CD4-positive, CD25-positive, alpha-beta regulatory T cell (primary cell): ENCODE data around the gene R3HDM2. TPM values are rescaled to one million over a fixed set of nuclear protein-coding genes. Genes with fewer than 3 reads are reported as not detected.
"Not testable (repeated sequence)": the region's sequence is repeated elsewhere in the genome, so short reads cannot be mapped to it uniquely, and the experiment has no call there.

ENCODE experiments used
- ATAC-seq, 2 donors: fragments of 150-1000 bp; cut with Tn5 transposase; one replicate each; pipeline ENCODE4 v1.10.0; 2021; ENCODE audit warnings: low read depth in 2 of 2, moderate number of reproducible peaks in 2 of 2, moderate library complexity in 1 of 2
- DNase-seq, 3 donors: peaks; one replicate each; pipeline versions ENCODE4 v3.0.0 to v3.0.0-alpha.2; 2012 to 2022; ENCODE audit warnings: mixed read lengths in 1 of 3
- H3K27ac ChIP-seq: one replicate; pipeline ENCODE4 v1.7.0; 2013; ENCODE audit warnings: mild to moderate bottlenecking, low read length; ENCODE audit not compliant: insufficient read depth, poor library complexity, severe bottlenecking
- H3K27me3 ChIP-seq: one replicate; pipeline ENCODE4 v1.7.0; 2013; ENCODE audit warnings: low read length; ENCODE audit not compliant: control insufficient read depth, insufficient read depth
- H3K36me3 ChIP-seq: one replicate; pipeline ENCODE4 v1.7.0; 2013; ENCODE audit warnings: mild to moderate bottlenecking, low read length, moderate library complexity; ENCODE audit not compliant: control insufficient read depth, insufficient read depth
- H3K4me1 ChIP-seq: 2 replicates; pipeline ENCODE4 v1.7.0; 2013; ENCODE audit warnings: mild to moderate bottlenecking, low read length; ENCODE audit not compliant: insufficient read depth, control insufficient read depth, poor library complexity, severe bottlenecking
- H3K4me3 ChIP-seq: one replicate; pipeline ENCODE4 v1.7.0; 2013; ENCODE audit warnings: low read depth, mild to moderate bottlenecking, low read length, moderate library complexity
- H3K9me3 ChIP-seq, 2 experiments: 1 replicate in 1 of 2; 2 replicates in 1 of 2; pipeline ENCODE4 v1.7.0; 2013; ENCODE audit warnings: low read length in 2 of 2, mild to moderate bottlenecking in 1 of 2, moderate library complexity in 1 of 2; ENCODE audit not compliant: control insufficient read depth in 2 of 2
- H3K27ac Mint-ChIP-seq, 3 donors: one replicate each; pipeline ENCODE4 v1.8.0; 2020 to 2022; ENCODE audit warnings: mild to moderate bottlenecking in 3 of 3, mixed read lengths in 3 of 3, moderate library complexity in 2 of 3
- H3K27me3 Mint-ChIP-seq: one replicate; pipeline ENCODE4 v1.8.0; 2022; ENCODE audit warnings: mild to moderate bottlenecking, mixed read lengths
- H3K36me3 Mint-ChIP-seq: one replicate; pipeline ENCODE4 v1.8.0; 2020; ENCODE audit warnings: mixed read lengths
- H3K4me1 Mint-ChIP-seq, 4 donors: one replicate each; pipeline ENCODE4 v1.8.0; 2020 to 2022; ENCODE audit warnings: mixed read lengths in 4 of 4, mild to moderate bottlenecking in 1 of 4
- H3K4me3 Mint-ChIP-seq, 4 donors: one replicate each; pipeline ENCODE4 v1.8.0; 2020 to 2022; ENCODE audit warnings: mild to moderate bottlenecking in 4 of 4, mixed read lengths in 4 of 4, moderate library complexity in 3 of 4
- H3K9me3 Mint-ChIP-seq, 7 donors: one replicate each; pipeline ENCODE4 v1.8.0; 2020 to 2022; ENCODE audit warnings: mixed read lengths in 7 of 7, mild to moderate bottlenecking in 3 of 7, moderate library complexity in 2 of 7
- polyA plus RNA-seq, 4 donors: library from polyadenylated mRNA; unstranded; fragments of 300-500 nt; fragmentation: Illumina TruSeq; gene quantifications; one replicate each; pipeline ENCODE4 v1.2.3, GENCODE V29; 2021
- total RNA-seq: library from RNA; stranded (reverse); gene quantifications from one replicate; pipeline ENCODE4 v1.2.3, GENCODE V29; 2022

The R3HDM2 gene
- total and polyA plus RNA-seq, 5 donors from 2014 or later = 6.0 to 115 (median 8.1) TPM

DNA sequence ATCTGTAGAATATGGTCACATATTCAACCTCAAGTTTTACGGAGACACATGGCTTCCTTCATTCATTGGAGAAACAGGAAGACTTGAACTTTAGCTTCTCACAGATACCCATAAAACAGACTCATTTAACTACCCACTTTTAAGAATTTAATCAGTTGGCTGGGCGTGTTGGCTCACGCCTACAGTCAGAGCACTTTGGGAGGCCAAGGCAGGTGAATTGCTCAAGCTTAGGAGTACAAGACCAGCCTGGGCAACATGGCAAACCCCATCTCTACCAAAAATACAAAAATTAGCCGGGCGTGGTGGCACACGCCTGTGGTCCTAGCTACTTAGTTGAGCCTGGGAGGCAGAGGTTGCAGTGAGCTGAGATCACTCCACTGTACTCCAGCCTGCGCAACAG, 115.2 kb downstream of the R3HDM2 start:
- Histone ChIP-seq H3K9me3 (no peaks in the 10 kb centered on the region), H3K4me1 (no peaks in the 10 kb centered on the region), H3K27me3 (no peaks in the 10 kb centered on the region), H3K27ac (no peak overlapping the region), H3K4me3 (no peak overlapping the region), H3K36me3 (peaks cover 4% of the 10 kb centered on the region)
- H3K4me1 Mint-ChIP-seq = peaks cover 0 to 8% (median 0%) of the 10 kb centered on the region in 4 donors
- no peaks in the 10 kb centered on the region for H3K27me3 Mint-ChIP-seq
- peaks cover 3% of the 10 kb centered on the region for H3K36me3 Mint-ChIP-seq
- DNase-seq = no peak
- no peak overlapping the region for H3K4me3 Mint-ChIP-seq
- ATAC-seq = no peak
- no peaks in the 10 kb centered on the region for H3K9me3 Mint-ChIP-seq
- H3K27ac Mint-ChIP-seq = no peak overlapping the region

DNA sequence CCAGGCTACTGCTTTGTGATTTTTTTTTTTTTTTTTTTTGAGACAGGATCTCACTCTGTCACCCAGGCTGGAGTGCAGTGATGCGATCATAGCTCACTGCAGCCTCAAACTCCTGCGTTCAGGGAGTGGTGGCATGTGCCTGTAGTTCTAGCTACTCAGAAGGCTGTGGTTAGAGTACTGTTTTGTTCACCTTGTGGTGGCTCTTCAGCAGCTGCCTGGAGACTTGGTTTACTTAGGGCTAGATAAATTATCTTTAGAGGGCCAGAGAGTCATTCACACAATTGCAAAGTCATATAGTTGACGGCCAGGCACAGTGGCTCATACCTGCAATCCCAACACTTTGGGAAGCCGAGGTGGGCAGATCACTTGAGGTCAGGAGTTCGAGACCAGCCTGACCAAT, 118.6 kb downstream of the R3HDM2 start:
- not testable (repeated sequence) for H3K27ac ChIP-seq, H3K27ac Mint-ChIP-seq, H3K9me3 Mint-ChIP-seq, H3K9me3 ChIP-seq, H3K4me1 ChIP-seq, H3K4me3 ChIP-seq, ATAC-seq, H3K27me3 ChIP-seq, H3K4me3 Mint-ChIP-seq, DNase-seq, H3K27me3 Mint-ChIP-seq
- Mint-ChIP-seq H3K4me1 (peaks cover 0 to 11% (median 7%) of the 10 kb centered on the region in 4 donors), H3K36me3 (peaks cover 19% of the 10 kb centered on the region)
- H3K36me3 ChIP-seq = peaks cover 17% of the 10 kb centered on the region

DNA sequence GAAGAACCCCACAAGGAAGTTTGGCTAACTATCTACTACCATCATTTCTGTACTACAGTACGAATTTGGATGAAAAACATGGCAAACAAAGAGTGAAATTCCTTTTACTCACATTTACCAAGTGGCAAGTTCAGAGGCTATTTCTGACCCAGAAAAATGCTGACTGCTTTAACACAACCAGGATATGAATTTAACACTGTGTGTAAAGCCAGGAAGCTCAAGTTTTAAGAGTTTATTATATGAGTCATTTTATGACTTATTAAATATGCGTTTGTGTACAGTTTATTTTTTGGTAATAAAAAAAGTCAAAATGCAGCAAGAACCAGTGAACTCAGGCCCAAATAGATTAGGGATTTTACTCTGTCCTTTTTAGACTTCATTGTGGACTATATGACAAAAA, 121.4 kb downstream of the R3HDM2 start:
- Mint-ChIP-seq H3K4me3 (no peak overlapping the region), H3K36me3 (peaks cover 32% of the 10 kb centered on the region), H3K27me3 (no peaks in the 10 kb centered on the region), H3K9me3 (no peaks in the 10 kb centered on the region), H3K4me1 (peaks cover 0 to 10% (median 6%) of the 10 kb centered on the region in 4 donors), H3K27ac (peak overlapping the region in 1 of 3 donors; percentile 38)
- Histone ChIP-seq H3K27ac (no peak overlapping the region), H3K9me3 (no peaks in the 10 kb centered on the region), H3K27me3 (no peaks in the 10 kb centered on the region), H3K4me1 (no peaks in the 10 kb centered on the region), H3K4me3 (no peak overlapping the region), H3K36me3 (peaks cover 23% of the 10 kb centered on the region)
- DNase-seq (no peak), ATAC-seq (no peak)

DNA sequence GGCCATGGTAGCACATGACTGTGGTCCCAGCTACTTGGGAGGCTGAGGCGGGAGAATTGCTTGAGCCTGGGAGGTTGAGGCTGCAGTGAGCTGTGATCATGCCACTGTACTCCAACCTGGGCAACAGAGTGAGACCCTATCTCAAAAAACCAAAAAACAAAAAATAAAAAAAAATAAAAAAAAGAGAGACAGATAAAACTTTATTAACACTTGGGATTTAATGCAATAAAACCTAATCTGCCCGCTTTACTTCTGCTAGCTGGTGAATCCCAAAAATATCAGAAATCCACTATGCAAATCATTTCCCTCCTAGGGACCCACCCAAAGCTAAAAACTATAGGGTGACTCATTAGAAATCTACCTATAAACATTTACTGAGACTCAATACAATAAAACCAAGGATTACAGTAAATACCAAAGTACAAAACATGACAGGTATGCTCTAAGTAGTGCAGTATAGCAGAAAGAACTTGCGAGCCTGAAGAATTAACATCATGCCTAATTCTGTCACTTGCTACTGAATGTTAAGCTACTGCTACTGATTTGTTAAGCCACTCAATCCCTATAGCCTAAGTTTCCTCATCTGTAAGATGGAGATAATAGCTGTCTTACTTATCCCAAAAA, 129.8 kb downstream of the R3HDM2 start:
- Mint-ChIP-seq H3K27ac (no peak overlapping the region), H3K9me3 (no peaks in the 10 kb centered on the region), H3K4me3 (no peak overlapping the region), H3K36me3 (peaks cover 65% of the 10 kb centered on the region), H3K27me3 (no peaks in the 10 kb centered on the region), H3K4me1 (peaks cover 0 to 6% (median 0%) of the 10 kb centered on the region in 4 donors)
- Histone ChIP-seq H3K27me3 (no peaks in the 10 kb centered on the region), H3K4me3 (no peak overlapping the region), H3K36me3 (peaks cover 73% of the 10 kb centered on the region), H3K27ac (no peak overlapping the region), H3K4me1 (no peaks in the 10 kb centered on the region), H3K9me3 (no peaks in the 10 kb centered on the region)
- no peak for ATAC-seq
- DNase-seq = no peak

DNA sequence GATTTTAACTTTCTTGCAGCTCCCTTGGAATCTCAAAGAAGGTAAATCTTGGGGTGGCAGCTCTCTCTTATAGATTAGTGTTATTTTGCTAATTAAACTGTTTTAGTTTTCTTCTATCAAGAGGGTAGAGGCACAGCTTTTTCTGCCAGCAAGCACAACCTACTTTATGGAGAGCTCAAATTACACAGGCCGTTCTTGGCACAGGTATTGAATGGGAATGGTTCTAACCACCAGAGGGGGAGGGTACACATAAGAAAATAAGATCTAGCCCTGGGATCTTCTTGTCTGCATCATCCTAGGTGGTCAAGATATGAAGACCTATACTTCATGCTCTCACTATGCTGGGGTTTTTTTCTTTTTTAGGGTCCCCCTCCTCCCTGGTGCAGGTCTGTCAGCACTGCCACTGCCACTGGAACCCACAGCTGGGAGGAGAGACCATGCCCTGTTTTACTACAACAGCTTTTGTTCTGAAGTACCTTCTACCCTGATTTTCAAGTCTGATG, 131.3 kb downstream of the R3HDM2 start:
- H3K27ac Mint-ChIP-seq = peak overlapping the region in 2 of 3 donors; percentile 0 to 38

DNA sequence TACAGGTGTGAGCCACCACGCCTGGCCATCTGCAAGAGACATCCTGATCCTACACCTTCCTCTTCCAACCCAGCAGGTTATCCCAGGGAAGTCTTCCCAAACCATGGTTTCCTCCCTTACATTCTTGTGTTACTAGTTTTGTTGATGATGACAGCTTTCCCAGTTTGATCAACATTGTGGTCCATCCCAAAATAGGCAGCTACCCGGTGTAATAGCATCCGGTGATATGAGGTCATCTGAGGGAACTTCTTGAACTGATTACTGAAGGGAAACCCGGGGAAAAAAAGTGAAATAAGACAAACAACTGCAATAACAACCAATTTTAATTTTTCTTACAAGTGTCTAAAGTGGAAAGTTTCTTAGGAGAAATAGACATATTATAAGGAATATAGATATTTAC, 134.6 kb downstream of the R3HDM2 start:
- Mint-ChIP-seq H3K4me1 (peaks cover 0 to 2% (median 0%) of the 10 kb centered on the region in 4 donors), H3K9me3 (no peaks in the 10 kb centered on the region), H3K36me3 (peaks cover 59% of the 10 kb centered on the region), H3K27me3 (peaks cover 5% of the 10 kb centered on the region), H3K27ac (peak overlapping the region in 1 of 3 donors; percentile 76), H3K4me3 (no peak overlapping the region)
- Histone ChIP-seq H3K4me1 (no peaks in the 10 kb centered on the region), H3K27me3 (no peaks in the 10 kb centered on the region), H3K9me3 (no peaks in the 10 kb centered on the region), H3K27ac (no peak overlapping the region), H3K4me3 (no peak overlapping the region), H3K36me3 (peaks cover 86% of the 10 kb centered on the region)
- ATAC-seq (no peak), DNase-seq (no peak)

More for the DNA sequence above, 131.3 kb downstream of the R3HDM2 start:
- H3K9me3 ChIP-seq = no peaks in the 10 kb centered on the region
- Mint-ChIP-seq H3K27me3 (no peaks in the 10 kb centered on the region), H3K4me1 (peaks cover 0 to 6% (median 0%) of the 10 kb centered on the region in 4 donors), H3K9me3 (no peaks in the 10 kb centered on the region), H3K36me3 (peaks cover 62% of the 10 kb centered on the region), H3K4me3 (no peak overlapping the region)
- no peaks in the 10 kb centered on the region for H3K27me3 ChIP-seq
- no peak for DNase-seq
- H3K36me3 ChIP-seq = peaks cover 79% of the 10 kb centered on the region
- no peaks in the 10 kb centered on the region for H3K4me1 ChIP-seq
- no peak overlapping the region for H3K27ac ChIP-seq
- no peak for ATAC-seq
- H3K4me3 ChIP-seq = no peak overlapping the region

DNA sequence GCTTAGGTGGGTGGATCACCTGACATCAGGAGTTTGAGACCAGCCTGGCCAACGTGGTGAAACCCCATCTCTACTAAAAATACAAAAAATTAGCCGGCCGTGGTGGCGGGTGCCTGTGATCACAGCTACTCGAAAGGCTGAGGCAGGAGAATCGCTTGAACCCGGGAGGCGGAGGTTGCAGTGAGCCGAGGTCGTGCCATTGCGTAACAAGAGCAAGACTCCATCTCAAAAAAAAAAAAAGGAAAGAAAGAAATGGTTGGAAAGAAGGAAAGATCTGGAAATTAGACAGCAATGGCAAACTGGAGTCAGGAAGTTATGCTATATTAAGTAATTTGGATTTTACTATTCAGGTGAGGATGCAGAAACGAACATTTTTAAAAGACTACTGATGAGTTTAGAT, 148.8 kb downstream of the R3HDM2 start:
- peaks cover 13% of the 10 kb centered on the region for H3K4me1 ChIP-seq
- not testable (repeated sequence) for H3K4me3 Mint-ChIP-seq, H3K9me3 Mint-ChIP-seq, H3K4me3 ChIP-seq, H3K9me3 ChIP-seq, H3K27me3 ChIP-seq, DNase-seq, H3K27ac ChIP-seq, H3K27me3 Mint-ChIP-seq, ATAC-seq
- H3K36me3 ChIP-seq = peaks cover 65% of the 10 kb centered on the region
- Mint-ChIP-seq H3K27ac (peak overlapping the region in 1 of 3 donors; percentile 91), H3K36me3 (peaks cover 59% of the 10 kb centered on the region), H3K4me1 (peaks cover 9 to 27% (median 18%) of the 10 kb centered on the region in 4 donors)
